Heart left ventricle (tissue), 13 donors: ENCODE data around the gene GPX4.

ENCODE experiments used
- POLR2A ChIP-seq, 2 donors: fragments of 450-650 bp; IDR thresholded peaks; one replicate each; pipeline ENCODE4 v1.6.1; 2017; ENCODE audit warnings: antibody characterized with exemption in 2 of 2, mild to moderate bottlenecking in 2 of 2, moderate library complexity in 2 of 2
- TF ChIP-seq, protein P1 (sequence below), 12 donors: fragments of 200-600 bp; sonication (generic) in 4 of 12; IDR thresholded peaks; one replicate each; pipeline versions ENCODE4 v1.5.0 to v1.8.0; 2018 to 2022; ENCODE audit warnings: antibody characterized with exemption in 12 of 12, mild to moderate bottlenecking in 5 of 12
- donor health status: ischemic (EF 13 %, LVEDD 7.1; RV severe dilation, severe dysfunction).
- donor health status: DM: no; HTN: yes; CAD: no.
- donor health status: DM: no; HTN: no; CAD: no.
- donor health status: ischemic (EF 25% LVEDD 6.9; RV normal size, moderate dysfunction).
- donor health status: ischemic (EF 25% LVEDD 5.7; RV mildly dilated, moderate dysfunction).
- donor health status: ischemic (EF 35%, LVEDD 5.7; RV mildly dilated, moderate dysfunction).
- donor health status: nonischemic (EF 11% LVEDD 7.7; RV severe dilation, severe dysfunction).
- donor health status: DM: yes; HTN: yes; CAD: no.
- donor health status: PGD.
- donor health status: ischemic (EF 29% LVEDD 5.4; RV normal size, mild dysfunction).
- donor health status: nonischemic (EF 23%, LVEDD 6.1; RV moderate dilation, normal function).

DNA sequence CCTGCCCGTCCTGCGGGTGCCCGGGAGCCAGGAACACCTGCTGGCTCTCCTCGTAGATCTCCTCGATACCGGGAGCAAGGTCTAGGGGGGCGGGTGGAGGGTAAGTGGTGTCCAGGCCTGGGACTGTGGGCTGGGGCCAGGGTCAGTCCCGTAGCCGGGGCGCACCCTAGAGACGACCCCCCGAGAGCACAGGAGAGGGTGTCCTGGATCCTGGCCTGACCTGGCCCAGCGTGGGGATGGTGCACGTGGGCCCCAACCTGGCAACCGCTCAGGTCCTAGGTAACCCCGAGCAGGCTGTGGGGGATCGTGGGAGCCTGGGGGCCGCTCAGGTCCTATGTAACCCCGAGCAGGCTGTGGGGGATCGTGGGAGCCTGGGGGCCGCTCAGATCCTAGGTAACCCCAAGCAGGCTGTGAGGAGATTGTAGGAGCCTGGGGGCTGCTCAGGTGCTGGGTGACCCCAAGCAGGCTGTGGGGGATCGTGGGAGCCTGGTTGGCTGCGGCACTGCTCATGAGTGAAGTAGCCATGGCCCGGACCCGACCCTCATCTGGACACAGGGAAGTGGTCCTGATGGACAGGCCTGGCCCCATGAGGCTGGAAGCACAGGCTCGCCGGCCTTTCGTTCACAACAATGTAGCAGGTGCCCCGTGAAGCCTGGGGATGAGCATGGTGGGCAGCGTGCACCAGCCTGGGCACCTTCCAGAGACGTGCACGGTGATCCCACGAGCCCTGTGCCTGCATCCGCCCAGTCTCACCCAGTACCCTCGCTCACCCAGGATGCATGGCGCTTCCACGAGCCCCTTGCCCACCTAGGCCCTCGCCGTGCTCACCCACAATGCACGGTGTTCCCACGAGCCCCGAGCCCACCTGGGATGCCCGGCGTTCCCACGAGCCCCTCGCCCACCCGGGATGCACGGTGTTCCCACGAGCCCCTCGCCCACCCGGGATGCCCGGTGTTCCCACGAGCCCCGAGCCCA lies 6.2 kb downstream of the GPX4 start:
- no peak for TF ChIP-seq POLR2A (IDR thresholded peaks at IDR 0.05)
- TF ChIP-seq, protein P1, sequence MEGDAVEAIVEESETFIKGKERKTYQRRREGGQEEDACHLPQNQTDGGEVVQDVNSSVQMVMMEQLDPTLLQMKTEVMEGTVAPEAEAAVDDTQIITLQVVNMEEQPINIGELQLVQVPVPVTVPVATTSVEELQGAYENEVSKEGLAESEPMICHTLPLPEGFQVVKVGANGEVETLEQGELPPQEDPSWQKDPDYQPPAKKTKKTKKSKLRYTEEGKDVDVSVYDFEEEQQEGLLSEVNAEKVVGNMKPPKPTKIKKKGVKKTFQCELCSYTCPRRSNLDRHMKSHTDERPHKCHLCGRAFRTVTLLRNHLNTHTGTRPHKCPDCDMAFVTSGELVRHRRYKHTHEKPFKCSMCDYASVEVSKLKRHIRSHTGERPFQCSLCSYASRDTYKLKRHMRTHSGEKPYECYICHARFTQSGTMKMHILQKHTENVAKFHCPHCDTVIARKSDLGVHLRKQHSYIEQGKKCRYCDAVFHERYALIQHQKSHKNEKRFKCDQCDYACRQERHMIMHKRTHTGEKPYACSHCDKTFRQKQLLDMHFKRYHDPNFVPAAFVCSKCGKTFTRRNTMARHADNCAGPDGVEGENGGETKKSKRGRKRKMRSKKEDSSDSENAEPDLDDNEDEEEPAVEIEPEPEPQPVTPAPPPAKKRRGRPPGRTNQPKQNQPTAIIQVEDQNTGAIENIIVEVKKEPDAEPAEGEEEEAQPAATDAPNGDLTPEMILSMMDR (IDR thresholded peaks at IDR 0.05), result no peak
